ENCODE measurements around the gene PPM1D.
A peak's percentile ranks its signal among the peaks of the same experiment; 100 is the strongest.

Gene PPM1D

GRCh38 chr17:60637683-60638082, 37.7 kb downstream of the PPM1D start:
- Histone ChIP-seq H3K27ac (ENCODE audit: extremely low read depth, low read depth, low read length) (no peak overlapping the region), H3K36me3 (ENCODE audit: control insufficient read depth in 2 of 2, insufficient read depth in 1 of 2, low read length in 2 of 2) (peaks cover 43 to 56% of the 10 kb centered on the region in 2 experiments), H3K9me3 (ENCODE audit: control insufficient read depth, insufficient read depth, low read depth, low read length) (no peaks in the 10 kb centered on the region), H3K4me3 (ENCODE audit: low read depth, low read length) (no peak overlapping the region), H3K4me1 (ENCODE audit: control insufficient read depth, insufficient read depth, low read length) (peaks cover 7% of the 10 kb centered on the region)
- ChIA-PET CTCF (interaction anchor here (0.6 to 4.7 kb wide), 29 partner anchors 8 to 552 kb away, joined by 3 to 51 read pairs (median 6); partner anchors contain the start of gene PPM1D), POLR2A (interaction anchor here (1.4 kb wide), 1 partner anchor 38 kb away, joined by 8 read pairs; the partner anchor contains the start of gene PPM1D)
- TF ChIP-seq PRDM1 (tag by site-specific recombination; IDR thresholded peaks at IDR 0.05) (peak; percentile 62; the same call in 1 of the 2 replicates), ZBTB10 (tag by site-specific recombination; IDR thresholded peaks at IDR 0.05) (no peak), PRDM6 (tag by site-specific recombination; IDR thresholded peaks at IDR 0.05) (no peak), ZNF2 (tag by site-specific recombination; IDR thresholded peaks at IDR 0.05) (no peak), MZF1 (tag by site-specific recombination; IDR thresholded peaks at IDR 0.05; ENCODE audit: borderline replicate concordance) (0 out of 2 replicates have a peak, but pooled peaks have one; percentile 18)

- Histone ChIP-seq H3K36me3 (ENCODE audit: control insufficient read depth in 2 of 2, insufficient read depth in 1 of 2, low read length in 2 of 2) (peaks cover 48 to 54% of the 10 kb centered on the region in 2 experiments), H3K4me1 (ENCODE audit: control insufficient read depth, insufficient read depth, low read length) (peaks cover 7% of the 10 kb centered on the region), H3K4me3 (ENCODE audit: low read depth, low read length) (no peak overlapping the region), H3K27ac (ENCODE audit: extremely low read depth, low read depth, low read length) (no peak overlapping the region), H3K9me3 (ENCODE audit: control insufficient read depth, insufficient read depth, low read depth, low read length) (no peaks in the 10 kb centered on the region)
- CTCF ChIA-PET = interaction anchor here (0.6 to 4.7 kb wide), 42 partner anchors 9 to 931 kb away, joined by 3 to 51 read pairs (median 4); partner anchors contain the start of genes PPM1D and VMP1
- 0 out of 2 replicates have a peak, but pooled peaks have one; percentile 7 for TF ChIP-seq ZNF362 (tag by site-specific recombination; IDR thresholded peaks at IDR 0.05)
- no peak for TF ChIP-seq SCRT2 (tag by site-specific recombination; IDR thresholded peaks at IDR 0.05)
- POLR2A ChIA-PET = no interaction called here
Observed at GRCh38 chr17:60639019-60639330, 39.0 kb downstream of the PPM1D start.

GRCh38 chr17:60640503-60640902, 40.5 kb downstream of the PPM1D start:
- CTCF ChIA-PET = interaction anchor here (0.6 to 4.7 kb wide), 28 partner anchors 8 to 965 kb away, joined by 3 to 51 read pairs (median 4); partner anchors contain the start of gene PPM1D
- H3K9me3 ChIP-seq (ENCODE audit: control insufficient read depth, insufficient read depth, low read depth, low read length) = no peaks in the 10 kb centered on the region
- POLR2A ChIA-PET = interaction anchor here (0.7 kb wide), 1 partner anchor 117 kb away, joined by 3 read pairs; no protein-coding TSS in a partner anchor

More at GRCh38 chr17:60640503-60640902, 40.5 kb downstream of the PPM1D start:
- TF ChIP-seq ZNF366 (tag by site-specific recombination; conservative IDR thresholded peaks at IDR 0.05) = 0 out of 2 replicates have a peak, but pooled peaks have one; percentile 12
- TF ChIP-seq CTCF (tag by site-specific recombination; IDR thresholded peaks at IDR 0.05) = 0 out of 2 replicates have a peak, but pooled peaks have one; percentile 21
- peak; percentile 80 for TF ChIP-seq PRDM1 (tag by site-specific recombination; IDR thresholded peaks at IDR 0.05)
- TF ChIP-seq ZNF274 (IDR thresholded peaks at IDR 0.05; ENCODE audit: low read length) = no peak
- TF ChIP-seq ZNF274 (tag by site-specific recombination; IDR thresholded peaks at IDR 0.05; ENCODE audit: borderline replicate concordance) = no peak
- Histone ChIP-seq H3K4me1 (ENCODE audit: control insufficient read depth, insufficient read depth, low read length) (peaks cover 7% of the 10 kb centered on the region), H3K4me3 (ENCODE audit: low read depth, low read length) (no peak overlapping the region), H3K36me3 (ENCODE audit: control insufficient read depth in 2 of 2, insufficient read depth in 1 of 2, low read length in 2 of 2) (peaks cover 38 to 44% of the 10 kb centered on the region in 2 experiments), H3K27ac (ENCODE audit: extremely low read depth, low read depth, low read length) (no peak overlapping the region)

Data from HEK293 (cell line).